Endothelial cell of umbilical vein (primary cell): ENCODE results near the gene TMEM252. TPM values are rescaled to one million over a fixed set of nuclear protein-coding genes. Genes with fewer than 3 reads are reported as not detected.

Experiments
- BruUV-seq: library from RNA; stranded (reverse); fragments of 400-500 nt; replicated peaks from 2 replicates; lab custom pipeline; 2021; lab: Mats Ljungman, UMichigan
- CTCF ChIA-PET: fragments of 300-600, 350-600 bp; sonication (Branson Sonifier 250); formaldehyde crosslinking; loops from one replicate; lab custom pipeline; 2021; ENCODE audit warnings: antibody characterized with exemption, inconsistent platforms; lab: Charles Lee
- POLR2A ChIA-PET: fragments of 300-600, 350-600 bp; sonication (Branson Sonifier 250); formaldehyde crosslinking; loops from one replicate; lab custom pipeline; 2021; ENCODE audit warnings: antibody characterized with exemption, inconsistent platforms; lab: Charles Lee
- DNase-seq: peaks from one replicate; pipeline ENCODE4 v3.0.0-alpha.2; 2011; ENCODE audit warnings: low read depth, low spot score
- FAIRE-seq: peaks from 2 replicates; lab custom pipeline; 2011; peaks lifted over from hg19 to GRCh38; lab: Jason Lieb, UNC
- H2AFZ ChIP-seq: 2 replicates; pipeline ENCODE4 v1.6.0; 2012; ENCODE audit warnings: low read depth, low read length, control low read depth, inconsistent platforms
- H3K27ac ChIP-seq: 2 replicates; pipeline ENCODE4 v1.5.1; 2011; ENCODE audit warnings: low read depth, mild to moderate bottlenecking, control low read depth, low read length, moderate library complexity; ENCODE audit not compliant: insufficient read depth
- H3K27me3 ChIP-seq, 2 experiments: 2 replicates each; pipeline versions ENCODE4 v1.6.0 to v1.6.1; 2011; ENCODE audit warnings: low read length in 2 of 2, mixed read lengths in 1 of 2; ENCODE audit not compliant: control insufficient read depth in 2 of 2, insufficient read depth in 2 of 2
- H3K36me3 ChIP-seq, 2 experiments: 2 replicates in 1 of 2; 3 replicates in 1 of 2; pipeline ENCODE4 v1.5.1; 2011; ENCODE audit warnings: low read length in 2 of 2, mild to moderate bottlenecking in 1 of 2, moderate library complexity in 1 of 2; ENCODE audit not compliant: control insufficient read depth in 2 of 2, insufficient read depth in 2 of 2; ENCODE audit errors: extremely low read depth in 1 of 2
- H3K4me1 ChIP-seq: 3 replicates; pipeline ENCODE4 v1.5.1; 2011; ENCODE audit warnings: mild to moderate bottlenecking, low read length; ENCODE audit not compliant: control insufficient read depth, insufficient read depth; ENCODE audit errors: extremely low read depth
- H3K4me2 ChIP-seq: 2 replicates; pipeline ENCODE4 v1.6.1; 2011; ENCODE audit warnings: low read length, control low read depth, mixed read lengths; ENCODE audit not compliant: insufficient read depth
- H3K4me3 ChIP-seq, 3 experiments: fragments of 200-600 bp in 1 of 3; sonication (generic), shearing (Covaris generic) in 1 of 3; replicated peaks in 1 of 3; 2 replicates each; pipeline ENCODE4 v1.5.1; 2011 to 2016; ENCODE audit warnings: control low read depth in 3 of 3, low read length in 3 of 3, mild to moderate bottlenecking in 2 of 3, inconsistent platforms in 1 of 3, low read depth in 1 of 3, moderate library complexity in 1 of 3; ENCODE audit not compliant: insufficient read depth in 1 of 3
- H3K79me2 ChIP-seq: 2 replicates; pipeline ENCODE4 v1.6.0; 2012; ENCODE audit warnings: low read length, inconsistent platforms; ENCODE audit not compliant: control insufficient read depth, insufficient read depth
- H3K9ac ChIP-seq: replicated peaks from 2 replicates; pipeline ENCODE3; 2011; ENCODE audit warnings: low read length, control low read depth; ENCODE audit not compliant: insufficient read depth; ENCODE audit errors: extremely low read depth
- H3K9me1 ChIP-seq: replicated peaks from 3 replicates; pipeline ENCODE4 v1.6.0; 2011; ENCODE audit warnings: mild to moderate bottlenecking, low read length; ENCODE audit not compliant: control insufficient read depth, insufficient read depth; ENCODE audit errors: extremely low read depth
- H3K9me3 ChIP-seq: replicated peaks from 2 replicates; pipeline ENCODE4 v1.5.1; 2012; ENCODE audit warnings: low read length, inconsistent platforms; ENCODE audit not compliant: control insufficient read depth, insufficient read depth
- H4K20me1 ChIP-seq: replicated peaks from 2 replicates; pipeline ENCODE3; 2011; ENCODE audit warnings: mild to moderate bottlenecking, low read length; ENCODE audit not compliant: control insufficient read depth, insufficient read depth; ENCODE audit errors: extremely low read depth
- CTCF ChIP-seq, 2 donors: IDR thresholded peaks; 1 replicate in 1 of 2; 2 replicates in 1 of 2; pipeline ENCODE4 v1.5.1; 2011; ENCODE audit warnings: low read length in 2 of 2, mild to moderate bottlenecking in 2 of 2, moderate library complexity in 2 of 2, control low read depth in 1 of 2, inconsistent platforms in 1 of 2, low read depth in 1 of 2; ENCODE audit not compliant: insufficient read depth in 1 of 2; ENCODE audit errors: extremely low read depth in 1 of 2
- EZH2 ChIP-seq: IDR thresholded peaks from 2 replicates; pipeline ENCODE4 v1.6.1; 2012; ENCODE audit warnings: borderline replicate concordance, low read depth, mild to moderate bottlenecking, moderate library complexity, low read length, inconsistent platforms; ENCODE audit not compliant: severe bottlenecking
- FOS ChIP-seq: IDR thresholded peaks from 2 replicates; pipeline ENCODE4 v1.6.1; 2011; ENCODE audit warnings: mild to moderate bottlenecking, low read length, moderate library complexity, borderline replicate concordance; ENCODE audit not compliant: insufficient read depth
- GATA2 ChIP-seq: IDR thresholded peaks from 2 replicates; pipeline ENCODE4 v1.7.0; 2011; ENCODE audit warnings: low read depth, mild to moderate bottlenecking, moderate library complexity, mixed read lengths, low read length; ENCODE audit not compliant: insufficient read length, insufficient read depth
- MAX ChIP-seq: IDR thresholded peaks from 2 replicates; pipeline ENCODE4 v1.6.1; 2011; ENCODE audit not compliant: insufficient read depth, insufficient read length
- MYC ChIP-seq: IDR thresholded peaks from one replicate; pipeline ENCODE4 v1.6.1; 2011; ENCODE audit warnings: mild to moderate bottlenecking, low read depth, low read length
- POLR2AphosphoS5 ChIP-seq: IDR thresholded peaks from 2 replicates; pipeline ENCODE4 v1.6.1; 2012; ENCODE audit warnings: low read depth, mild to moderate bottlenecking, control low read depth, low read length, moderate library complexity; ENCODE audit not compliant: insufficient read depth
- dilution Hi-C: fragments of 300-500 bp; cut with MboI; formaldehyde crosslinking; loops from one replicate; pipeline ENCODE4 v1.15.0; 2019; ENCODE audit warnings: low sequenced_read_pairs; ENCODE audit not compliant: extremely low pct_ligation_motif_present
- intact Hi-C: fragments of 100-400 bp; cut with micrococcal nuclease; formaldehyde crosslinking; loops from one replicate; pipeline ENCODE4 v1.10.0; 2022
- polyA plus RNA-seq, 4 experiments: library from polyadenylated mRNA; depleted of rRNA in 3 of 4; stranded (reverse) in 3 of 4; unstranded in 1 of 4; fragments of >200 nt; gene quantifications; 2 replicates each; pipeline versions ENCODE4 v1.2.1 to v1.2.3, GENCODE V29; 2011 to 2012; ENCODE audit warnings: missing spikeins in 1 of 4
- total RNA-seq: library from RNA; stranded (reverse); gene quantifications from 2 replicates; pipeline ENCODE4 v1.2.3, GENCODE V29; 2021

Gene TMEM252
- total and polyA plus RNA-seq, 2 donors (not counting 3 experiments of a cell fraction or from before 2014, with no cell fraction given): not detected

- Histone ChIP-seq H3K9me3 (no peaks in the 10 kb centered on the region), H4K20me1 (no peaks in the 10 kb centered on the region), H2AFZ (no peak overlapping the region), H3K4me1 (no peaks in the 10 kb centered on the region), H3K27me3 (no peaks in the 10 kb centered on the region), H3K79me2 (no peaks in the 10 kb centered on the region), H3K4me3 (no peak overlapping the region), H3K9ac (no peak overlapping the region), H3K9me1 (no peaks in the 10 kb centered on the region), H3K27ac (no peak overlapping the region), H3K4me2 (no peak overlapping the region), H3K36me3 (no peaks in the 10 kb centered on the region)
- POLR2A ChIA-PET: no interaction called here
- TF ChIP-seq MAX (no peak), EZH2 (no peak), POLR2AphosphoS5 (no peak), MYC (no peak), CTCF (IDR thresholded peaks at IDR 0.05; ENCODE audit: extremely low read depth in 1 of 2, insufficient read depth in 1 of 2, low read depth in 1 of 2, low read length in 2 of 2) (no peak), FOS (no peak), GATA2 (no peak)
- no TSS peak for BruUV-seq
- dilution Hi-C loops: no loop called here
- no peak for DNase-seq
- no peak for FAIRE-seq
- CTCF ChIA-PET: no interaction called here
- intact Hi-C loops: no loop called here
Measured at GRCh38 chr9:68545033-68545705, 4.5 kb upstream of the TMEM252 start.
